Hematopoietic multipotent progenitor cell treated with erythropoietin and hydrocortisone succinate and interleukin-3 and kit ligand, for 8 days (in vitro differentiated cells): ENCODE measurements around the gene KCNE5.
"Not testable (repeated sequence)": the region's sequence is repeated elsewhere in the genome, so short reads cannot be mapped to it uniquely, and the experiment has no call there.

Experiments used
- DNase-seq: peaks from one replicate; pipeline ENCODE4 v3.0.0-alpha.2; 2015

KCNE5 gene

GRCh38 chrX:109624641-109625616, at the start of gene KCNE5:
TSS of gene KCNE5 (minus strand) at chrX:109625172. CDS start at chrX:109625020, 152 bp downstream.
- no peak for DNase-seq

- DNase-seq, result peak; percentile 87
Measured at GRCh38 chrX:109672239-109672638, 47.3 kb upstream of the KCNE5 start.

GRCh38 chrX:109671170-109671569, 46.2 kb upstream of the KCNE5 start:
- DNase-seq, result not testable (repeated sequence)

GRCh38 chrX:109667986-109668385, 43.0 kb upstream of the KCNE5 start:
- no peak for DNase-seq

GRCh38 chrX:109660435-109661143, 35.6 kb upstream of the KCNE5 start:
- no peak for DNase-seq

- no peak for DNase-seq
Measured at GRCh38 chrX:109658391-109658790, 33.4 kb upstream of the KCNE5 start.

GRCh38 chrX:109657364-109657763, 32.4 kb upstream of the KCNE5 start:
- DNase-seq, result not testable (repeated sequence)

- no peak for DNase-seq
Measured at GRCh38 chrX:109656774-109657173, 31.8 kb upstream of the KCNE5 start.

GRCh38 chrX:109655502-109656201, 30.7 kb upstream of the KCNE5 start:
- no peak for DNase-seq

GRCh38 chrX:109654516-109655109, 29.6 kb upstream of the KCNE5 start:
- DNase-seq, result peak; percentile 81

- DNase-seq, result not testable (repeated sequence)
Measured at GRCh38 chrX:109644671-109645070, 19.7 kb upstream of the KCNE5 start.

GRCh38 chrX:109643687-109644086, 18.7 kb upstream of the KCNE5 start:
- no peak for DNase-seq

- no peak for DNase-seq
Measured at GRCh38 chrX:109638158-109638557, 13.2 kb upstream of the KCNE5 start.

- DNase-seq, result not testable (repeated sequence)
Measured at GRCh38 chrX:109637477-109637876, 12.5 kb upstream of the KCNE5 start.

GRCh38 chrX:109635146-109635545, 10.2 kb upstream of the KCNE5 start:
- peak; percentile 48 for DNase-seq

GRCh38 chrX:109632906-109633504, 8.0 kb upstream of the KCNE5 start:
- peak; percentile 38 for DNase-seq

GRCh38 chrX:109629310-109629709, 4.3 kb upstream of the KCNE5 start:
- DNase-seq, result no peak

GRCh38 chrX:109626637-109627036, 1.7 kb upstream of the KCNE5 start:
- peak; percentile 90 for DNase-seq

- no peak for DNase-seq
Measured at GRCh38 chrX:109623997-109624396, 975 bp downstream of the KCNE5 start.

- no peak for DNase-seq
Measured at GRCh38 chrX:109622270-109622669, 2.7 kb downstream of the KCNE5 start.

- DNase-seq, result no peak
Measured at GRCh38 chrX:109619771-109620170, 5.2 kb downstream of the KCNE5 start.

GRCh38 chrX:109614951-109615350, 10.0 kb downstream of the KCNE5 start:
- DNase-seq, result no peak
